Stomach (tissue), 9 donors: Measurements from ENCODE around the gene NR4A1. TPM values are rescaled to one million over a fixed set of nuclear protein-coding genes. Genes with fewer than 3 reads are reported as not detected.

ENCODE experiments used
- DNase-seq, 2 donors: peaks; one replicate each; pipeline versions ENCODE4 v3.0.0 to v3.0.0-alpha.2; 2013 to 2019
- H3K27ac ChIP-seq, 5 donors: fragments of 200-600 bp in 4 of 5; sonication (generic) in 4 of 5; one replicate each; pipeline ENCODE4 v1.5.1; 2013 to 2019; ENCODE audit warnings: mild to moderate bottlenecking in 1 of 5, moderate library complexity in 1 of 5
- H3K27me3 ChIP-seq, 3 donors: fragments of 200-600 bp; sonication (generic); one replicate each; pipeline ENCODE4 v1.5.1; 2017 to 2019; ENCODE audit warnings: mixed run types in 1 of 3
- H3K36me3 ChIP-seq, 4 donors: fragments of 200-600 bp; sonication (generic); 1 replicate in 3 of 4; 2 replicates in 1 of 4; pipeline ENCODE4 v1.5.1; 2016 to 2019
- H3K4me1 ChIP-seq, 4 donors: fragments of 200-600 bp; sonication (generic); one replicate each; pipeline ENCODE4 v1.5.1; 2016 to 2019
- H3K4me3 ChIP-seq, 4 donors: fragments of 200-600 bp; sonication (generic) in 3 of 4; one replicate each; pipeline ENCODE4 v1.5.1; 2016 to 2019; ENCODE audit warnings: mild to moderate bottlenecking in 1 of 4
- H3K9me3 ChIP-seq, 4 donors: fragments of 200-600 bp; sonication (generic); one replicate each; pipeline ENCODE4 v1.5.1; 2016 to 2019
- CTCF ChIP-seq, 7 experiments: fragments of 450-650 bp in 4 of 7; fragments of 200-600 bp in 3 of 7; sonication (generic) in 3 of 7; IDR thresholded peaks; one replicate each; pipeline ENCODE4 v1.5.1; 2016 to 2019; ENCODE audit warnings: antibody characterized with exemption in 7 of 7, control low read depth in 2 of 7, mild to moderate bottlenecking in 1 of 7
- EP300 ChIP-seq: sonication (generic); formaldehyde crosslinking; IDR thresholded peaks from one replicate; pipeline ENCODE4 v1.6.1; 2017; ENCODE audit warnings: antibody characterized with exemption
- POLR2A ChIP-seq, 4 donors: fragments of 450-650 bp; IDR thresholded peaks; one replicate each; pipeline ENCODE4 v1.6.1; 2016; ENCODE audit warnings: antibody characterized with exemption in 4 of 4, control low read depth in 2 of 4, mild to moderate bottlenecking in 1 of 4, moderate library complexity in 1 of 4
- POLR2AphosphoS5 ChIP-seq, 3 donors: sonication (generic); formaldehyde crosslinking; IDR thresholded peaks; one replicate each; pipeline ENCODE4 v1.6.1; 2016; ENCODE audit warnings: antibody characterized with exemption in 3 of 3
- WGBS, 5 donors: extraction: QIAGEN DNeasy Blood & Tissue Kit in 3 of 5; methylation state at CpG; one replicate each; pipeline versions ENCODE4 v1.1.5 to v1.1.7; 2013 to 2018; 5-methylcytosine and 5-hydroxymethylcytosine counted together
- intact Hi-C: fragments of 100-400 bp; cut with DNase I; formaldehyde crosslinking; loops from one replicate; pipeline ENCODE4 v1.15.1; 2023; ENCODE audit warnings: low total_unique reads
- polyA plus RNA-seq, 3 donors: library from polyadenylated mRNA; stranded (reverse); fragments of 200-250 nt; gene quantifications; one replicate each; pipeline ENCODE4 v1.2.3, GENCODE V29; 2013
- total RNA-seq, 5 donors: library from RNA; depleted of rRNA; stranded (reverse); fragments of >200 nt; gene quantifications; one replicate each; pipeline versions ENCODE4 v1.1.0 to v1.2.3, GENCODE V29; 2014 to 2016
- donor health status: healthy with polysubstance abuse.
- donor health status: Bipolar disorder and iron deficiency.
- donor health status: healthy.

NR4A1 gene
- total and polyA plus RNA-seq, 8 donors: 29.4 to 384 (median 68.0) TPM

- Histone ChIP-seq H3K9me3 (no peaks in the 10 kb centered on the region), H3K4me3 (peak overlapping the region; percentile 50 to 70 (median 64)), H3K36me3 (peaks cover 0 to 12% (median 8%) of the 10 kb centered on the region in 4 donors), H3K27ac (peak overlapping the region; percentile 72 to 87 (median 75)), H3K4me1 (peaks cover 26 to 79% (median 41%) of the 10 kb centered on the region in 4 donors), H3K27me3 (peaks cover 0 to 38% (median 19%) of the 10 kb centered on the region in 3 donors)
- TF ChIP-seq POLR2A (IDR thresholded peaks at IDR 0.05) (no peak), EP300 (no peak), POLR2AphosphoS5 (IDR thresholded peaks at IDR 0.05) (peak in 2 of 3 donors; percentile 30 to 45)
- DNase-seq: peak; percentile 32 to 76
- intact Hi-C loops: no loop called here
- 8 to 13% (median 12%) methylated on average over 41 to 72 of the region's 72 CpGs for whole genome bisulfite sequencing, 5 donors
Measured at GRCh38 chr12:52007158-52007921, 43.9 kb upstream of the NR4A1 start.

GRCh38 chr12:52007982-52008510 lies 43.2 kb upstream of the NR4A1 start:
- TF ChIP-seq POLR2AphosphoS5 (IDR thresholded peaks at IDR 0.05) (no peak), POLR2A (IDR thresholded peaks at IDR 0.05) (no peak), CTCF (IDR thresholded peaks at IDR 0.05) (no peak), EP300 (no peak)
- intact Hi-C loops: no loop called here
- H3K4me1 ChIP-seq: peaks cover 26 to 79% (median 41%) of the 10 kb centered on the region in 4 donors
- H3K4me3 ChIP-seq: peak overlapping the region; percentile 50 to 70 (median 64)
- H3K9me3 ChIP-seq: no peaks in the 10 kb centered on the region
- 38 to 69% (median 57%) methylated on average over 5 of the region's 5 CpGs for WGBS, 5 donors
- H3K27ac ChIP-seq: peak overlapping the region; percentile 72 to 87 (median 75)
- peaks cover 0 to 38% (median 19%) of the 10 kb centered on the region in 3 donors for H3K27me3 ChIP-seq
- peaks cover 0 to 16% (median 9%) of the 10 kb centered on the region in 4 donors for H3K36me3 ChIP-seq
- DNase-seq: no peak

GRCh38 chr12:52009081-52009751 lies 42.0 kb upstream of the NR4A1 start:
- no peak for DNase-seq
- H3K27me3 ChIP-seq: peaks cover 0 to 43% (median 19%) of the 10 kb centered on the region in 3 donors
- H3K9me3 ChIP-seq: no peaks in the 10 kb centered on the region
- peaks cover 0 to 26% (median 18%) of the 10 kb centered on the region in 4 donors for H3K36me3 ChIP-seq
- TF ChIP-seq EP300 (no peak), CTCF (IDR thresholded peaks at IDR 0.05) (no peak), POLR2A (IDR thresholded peaks at IDR 0.05) (no peak), POLR2AphosphoS5 (IDR thresholded peaks at IDR 0.05) (no peak)
- H3K4me1 ChIP-seq: peaks cover 26 to 76% (median 41%) of the 10 kb centered on the region in 4 donors
- H3K27ac ChIP-seq: peak overlapping the region; percentile 54 to 87 (median 75)
- H3K4me3 ChIP-seq: peak overlapping the region; percentile 17 to 70 (median 64)
- intact Hi-C loops: no loop called here
- 69 to 86% (median 81%) methylated on average over 10 of the region's 10 CpGs for WGBS, 5 donors

- peak overlapping the region; percentile 28 to 87 (median 75) for H3K27ac ChIP-seq
Measured at GRCh38 chr12:52010152-52010622, 41.1 kb upstream of the NR4A1 start.

More at GRCh38 chr12:52010152-52010622, 41.1 kb upstream of the NR4A1 start:
- DNase-seq: peak; percentile 38 to 96
- intact Hi-C loops: no loop called here
- Histone ChIP-seq H3K4me1 (peaks cover 26 to 69% (median 41%) of the 10 kb centered on the region in 4 donors), H3K36me3 (peaks cover 0 to 31% (median 23%) of the 10 kb centered on the region in 4 donors), H3K9me3 (no peaks in the 10 kb centered on the region), H3K27me3 (peaks cover 0 to 42% (median 21%) of the 10 kb centered on the region in 3 donors), H3K4me3 (peak overlapping the region in 2 of 4 donors; percentile 62 to 70)
- 36 to 54% (median 45%) methylated on average over 8 to 11 of the region's 11 CpGs for WGBS, 5 donors
- TF ChIP-seq POLR2AphosphoS5 (IDR thresholded peaks at IDR 0.05) (peak; percentile 16 to 62 (median 45)), POLR2A (IDR thresholded peaks at IDR 0.05) (no peak), CTCF (IDR thresholded peaks at IDR 0.05) (no peak), EP300 (no peak)
